Stimulated activated CD4-positive, alpha-beta T cell treated with anti-CD3 and anti-CD28 coated beads, Interleukin-4, amount 100 ng/mL, for 4 hours (primary cell): ENCODE data around the gene FIG4.
"Not testable (repeated sequence)": the region's sequence is repeated elsewhere in the genome, so short reads cannot be mapped to it uniquely, and the experiment has no call there.

ENCODE experiments used
- DNase-seq, 2 experiments: peaks; one replicate each; pipeline ENCODE4 v3.0.0-alpha.2; 2020

The FIG4 gene

GRCh38 chr6:109762769-109763441 lies 71.8 kb downstream of the FIG4 start:
- no peak for DNase-seq

- no peak for DNase-seq
These were observed 75.1 kb downstream of the FIG4 start for GRCh38 chr6:109766167-109766566.

GRCh38 chr6:109767961-109768360 lies 76.9 kb downstream of the FIG4 start:
- no peak for DNase-seq

DNA sequence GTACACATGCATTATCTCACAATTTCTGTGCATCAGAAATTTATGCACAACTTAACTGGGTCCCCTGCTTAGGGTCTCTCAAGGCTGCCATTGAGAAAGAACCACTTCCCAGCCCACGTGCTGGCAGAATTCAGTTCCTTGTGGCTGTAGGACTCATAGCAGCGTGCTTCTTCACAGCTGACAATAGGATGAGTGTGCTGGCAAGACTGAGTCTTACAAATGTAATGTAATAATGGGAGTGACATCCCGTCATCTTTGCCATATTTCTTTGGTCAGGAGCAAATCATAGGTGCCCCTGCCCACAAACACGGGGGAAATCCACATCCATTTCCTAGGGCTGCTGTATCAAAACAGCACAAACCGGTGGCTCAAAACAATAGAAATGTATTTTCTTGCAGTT lies 77.4 kb downstream of the FIG4 start:
- DNase-seq: no peak

GRCh38 chr6:109769213-109769612 lies 78.1 kb downstream of the FIG4 start:
- no peak for DNase-seq

DNA sequence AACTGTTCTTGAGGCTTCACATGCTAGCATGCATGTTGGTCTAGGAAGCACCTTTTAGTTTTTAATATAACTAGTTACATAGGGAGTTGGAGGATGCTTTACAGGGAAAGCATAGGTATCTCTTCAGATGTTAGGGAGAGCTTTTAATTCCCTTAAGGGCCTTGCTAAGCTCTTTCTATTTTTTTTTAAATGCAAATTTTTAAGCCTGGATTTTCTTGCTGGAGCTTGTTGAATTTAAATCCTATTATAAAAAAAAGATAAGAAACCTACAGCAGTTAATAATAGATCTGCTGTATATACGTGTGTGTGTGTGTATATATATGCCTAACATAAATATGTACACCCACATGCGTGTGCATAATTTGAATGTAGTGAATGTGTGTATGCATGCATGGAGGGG lies 79.0 kb downstream of the FIG4 start:
- no peak for DNase-seq

GRCh38 chr6:109770779-109771178 lies 79.7 kb downstream of the FIG4 start:
- DNase-seq: no peak

DNA sequence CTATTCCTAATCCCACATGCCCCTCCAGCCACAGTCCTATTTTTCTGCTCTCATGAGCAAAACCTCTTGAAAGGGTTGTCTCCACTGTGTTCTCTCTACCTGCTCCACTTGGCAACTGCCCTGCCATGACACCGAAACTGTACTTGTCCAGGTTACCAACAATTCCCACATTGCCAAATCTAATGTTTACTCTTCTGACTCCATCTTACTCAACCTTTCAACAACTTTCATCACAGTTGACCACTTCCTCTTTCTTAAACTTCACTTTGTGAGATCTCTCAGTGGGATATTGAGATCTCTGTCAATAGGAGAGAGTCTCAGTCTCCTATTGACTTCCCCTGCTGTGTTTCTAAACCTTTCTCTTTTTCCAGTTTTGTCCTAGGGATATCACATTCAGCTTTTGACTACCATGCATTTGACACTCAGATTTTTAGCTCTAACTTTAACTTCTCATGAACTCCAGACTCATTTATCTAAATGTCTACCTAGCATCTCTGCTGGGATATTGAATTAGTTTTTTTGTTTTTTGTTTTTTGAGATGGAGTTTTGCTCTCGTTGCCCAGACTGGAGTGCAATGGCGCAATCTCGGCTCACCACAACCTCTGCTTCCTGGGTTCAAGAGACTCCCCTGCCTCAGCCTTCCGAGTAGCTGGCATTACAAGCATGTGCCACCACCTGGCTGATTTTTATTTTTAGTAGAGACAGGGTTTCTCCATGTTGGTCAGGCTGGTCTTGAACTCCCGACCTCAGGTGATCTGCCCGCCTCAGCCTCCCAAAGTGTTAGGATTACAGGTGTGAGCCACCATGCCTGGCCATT lies 81.1 kb downstream of the FIG4 start:
- DNase-seq: not testable (repeated sequence)

GRCh38 chr6:109772883-109773431 lies 81.9 kb downstream of the FIG4 start:
- DNase-seq: no peak

- DNase-seq: no peak
These were observed 89.9 kb downstream of the FIG4 start for GRCh38 chr6:109781001-109781400.

- DNase-seq: no peak
These were observed 91.4 kb downstream of the FIG4 start for GRCh38 chr6:109782491-109782999.

DNA sequence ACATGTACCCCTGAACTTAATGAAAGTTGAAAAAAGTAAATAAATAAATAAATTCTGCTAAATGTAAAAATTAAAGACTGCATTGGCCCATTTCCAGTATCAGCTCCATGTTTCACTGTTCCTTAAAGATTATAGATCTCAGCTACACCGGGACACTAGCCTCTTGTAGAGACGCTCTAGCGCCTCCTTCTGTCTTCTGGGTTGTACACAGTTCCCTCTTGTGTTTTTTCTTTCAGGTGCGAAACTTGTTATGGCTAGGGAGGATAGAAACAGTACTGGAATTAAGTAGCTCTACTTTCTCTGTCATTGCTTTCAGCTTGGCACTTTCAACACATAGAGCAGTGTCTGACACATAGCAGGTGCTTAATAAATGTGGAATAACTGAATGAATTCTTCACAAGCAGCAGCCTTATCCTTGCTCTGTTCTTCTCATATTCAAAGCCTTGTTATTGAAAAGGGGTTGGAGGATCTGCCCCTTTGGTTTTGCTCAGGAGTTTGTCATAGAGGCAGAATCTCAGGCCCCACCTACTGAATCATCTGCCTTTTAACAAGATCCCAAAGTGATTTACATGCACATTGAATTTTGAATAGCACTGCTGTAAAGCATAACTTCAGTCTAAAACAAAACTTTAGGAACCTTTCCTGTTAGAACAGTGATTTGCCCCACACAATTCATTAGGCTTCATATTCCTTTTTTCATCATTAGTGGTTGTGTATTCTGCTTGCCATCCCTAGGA lies 92.3 kb downstream of the FIG4 start:
- DNase-seq: no peak

DNA sequence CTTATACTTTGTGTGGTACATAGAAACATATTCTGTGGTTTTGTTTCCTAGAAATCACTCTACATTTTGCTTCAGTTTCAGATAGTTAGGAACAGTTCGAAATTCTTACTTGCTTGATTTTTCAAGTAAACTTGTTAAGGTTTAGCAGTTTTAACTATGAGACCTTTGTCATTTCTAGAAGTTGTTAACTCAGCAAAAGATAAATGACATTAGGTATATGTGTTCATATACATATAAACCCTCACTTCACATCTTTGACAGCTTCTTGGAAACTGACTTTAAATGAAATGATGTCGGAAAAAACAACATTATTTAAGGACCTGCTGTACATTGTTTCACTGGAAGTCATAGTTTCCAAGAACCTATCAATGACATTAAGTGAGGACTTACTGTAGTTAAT lies 96.2 kb downstream of the FIG4 start:
- DNase-seq: no peak

DNA sequence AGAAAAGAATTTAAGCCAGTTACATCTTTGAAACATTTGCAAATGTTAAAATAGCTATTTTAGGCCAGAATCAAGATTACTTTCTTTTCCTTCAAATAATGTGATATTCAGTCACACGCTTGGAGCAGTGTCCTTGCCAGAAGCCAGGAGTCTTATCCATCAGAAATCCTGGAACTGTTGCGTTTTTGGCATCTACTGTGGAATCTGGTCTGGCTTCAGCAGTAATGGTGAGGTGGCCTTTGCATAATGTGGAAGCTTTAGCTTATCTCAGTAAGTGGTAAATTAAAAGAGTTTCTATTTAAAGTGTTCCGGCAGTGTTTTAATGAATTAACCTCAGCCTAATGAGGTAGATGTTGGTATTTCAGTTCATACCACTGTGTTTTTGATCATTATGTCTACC lies 97.6 kb downstream of the FIG4 start:
- DNase-seq: no peak

DNA sequence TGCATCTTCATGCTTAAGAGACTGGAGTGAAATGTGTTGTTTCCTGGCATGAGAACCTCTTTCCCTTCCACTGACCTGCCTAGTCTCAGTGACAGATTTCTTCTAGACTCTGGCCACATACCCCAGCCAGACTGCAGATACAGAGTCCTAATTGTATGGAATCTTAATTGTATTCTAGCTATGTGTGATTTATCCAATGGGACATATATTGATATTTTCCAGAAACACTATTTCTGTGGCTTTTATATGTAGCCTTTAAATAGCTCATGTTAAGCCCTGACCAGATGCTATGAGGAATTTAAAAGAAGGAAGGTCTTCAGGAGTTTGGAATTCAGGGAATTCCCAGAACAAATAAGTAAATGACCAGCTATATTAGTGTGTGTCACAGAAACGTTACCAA lies 99.0 kb downstream of the FIG4 start:
- DNase-seq: no peak

DNA sequence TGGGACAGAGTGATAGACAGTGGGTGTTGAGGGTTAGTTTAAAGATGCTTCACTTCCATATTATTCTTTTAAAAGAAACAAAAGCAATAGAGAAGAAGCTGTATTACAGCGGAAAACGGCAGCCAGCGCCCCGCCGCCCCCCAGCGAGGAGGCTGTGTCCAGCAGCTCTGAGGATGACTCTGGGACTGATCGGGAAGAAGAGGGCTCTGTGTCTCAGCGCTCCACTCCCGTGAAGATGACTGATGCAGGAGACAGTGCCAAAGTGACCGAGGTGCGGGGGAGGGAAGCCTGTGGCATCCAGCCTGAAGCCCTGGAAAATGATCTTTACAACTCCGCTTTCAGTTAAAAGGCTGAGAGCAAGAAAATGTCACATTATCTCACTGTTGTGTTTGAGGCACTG lies 100.2 kb downstream of the FIG4 start:
- no peak for DNase-seq

DNA sequence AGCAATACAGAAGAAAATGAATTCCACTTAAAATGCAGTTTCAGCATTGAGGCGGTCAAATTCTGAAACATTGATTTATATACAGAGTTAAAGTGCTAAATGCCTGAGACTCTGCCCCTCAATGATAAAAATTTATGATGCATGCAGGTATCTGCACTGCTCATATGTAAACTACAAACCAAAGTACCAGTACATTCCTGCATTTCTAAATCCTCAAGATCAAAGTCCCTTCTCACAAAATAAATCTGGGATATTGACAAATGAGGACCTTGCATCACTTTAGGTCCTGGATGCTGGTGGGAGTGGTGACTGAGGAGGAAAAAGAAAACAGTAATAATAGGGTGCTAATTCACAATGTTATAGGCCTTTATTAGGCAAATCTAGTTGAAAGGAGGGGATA lies 101.9 kb downstream of the FIG4 start:
- no peak for DNase-seq

DNA sequence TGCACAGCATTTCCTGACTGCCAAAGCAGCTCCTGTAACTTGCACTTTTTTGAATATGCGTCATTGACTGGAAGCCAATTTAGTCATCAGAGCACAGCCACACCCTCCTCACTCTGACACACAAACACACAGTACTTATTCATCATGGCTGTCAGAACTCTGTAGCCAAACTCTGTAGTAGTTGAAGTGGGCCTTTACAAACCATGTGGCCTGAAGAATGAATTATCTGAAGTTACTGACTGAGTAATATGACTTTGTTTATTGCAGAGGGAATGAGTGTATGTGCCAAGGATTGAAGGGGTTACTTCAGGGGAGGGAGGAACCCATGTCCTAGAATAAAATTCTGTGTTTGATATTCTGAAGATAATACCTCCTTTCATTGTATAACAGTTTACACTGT lies 102.7 kb downstream of the FIG4 start:
- no peak for DNase-seq

- no peak for DNase-seq
These were observed 103.3 kb downstream of the FIG4 start for GRCh38 chr6:109794201-109794923.

DNA sequence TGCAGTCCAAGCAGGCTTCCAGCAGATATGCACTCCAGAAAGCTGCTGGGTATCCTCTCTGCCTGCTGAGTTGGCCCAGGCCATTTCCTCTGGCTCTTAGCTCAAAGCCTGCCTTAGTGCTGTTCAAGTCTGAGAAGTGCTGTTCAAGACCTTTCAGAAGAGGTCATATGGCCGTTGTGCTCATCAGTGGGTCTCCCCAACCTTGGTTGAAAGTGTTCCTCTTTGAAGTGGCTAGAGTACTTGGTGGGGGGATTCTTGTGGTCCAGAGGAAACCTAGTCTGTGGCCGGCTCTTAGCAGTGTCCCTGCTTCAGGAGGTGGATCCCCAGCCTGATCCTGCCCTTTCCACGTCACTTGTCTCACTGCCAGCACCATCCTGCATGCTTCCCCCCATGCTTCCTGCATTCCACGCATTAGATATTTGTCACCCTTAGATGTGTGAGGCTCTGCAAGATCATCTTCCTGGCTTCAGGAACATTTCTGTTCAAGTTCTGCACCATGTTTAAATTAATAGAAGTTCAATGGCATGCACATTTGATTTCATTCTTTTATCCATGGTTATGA lies 105.0 kb downstream of the FIG4 start:
- no peak for DNase-seq

- no peak for DNase-seq
These were observed 108.0 kb downstream of the FIG4 start for GRCh38 chr6:109799129-109799528.

DNA sequence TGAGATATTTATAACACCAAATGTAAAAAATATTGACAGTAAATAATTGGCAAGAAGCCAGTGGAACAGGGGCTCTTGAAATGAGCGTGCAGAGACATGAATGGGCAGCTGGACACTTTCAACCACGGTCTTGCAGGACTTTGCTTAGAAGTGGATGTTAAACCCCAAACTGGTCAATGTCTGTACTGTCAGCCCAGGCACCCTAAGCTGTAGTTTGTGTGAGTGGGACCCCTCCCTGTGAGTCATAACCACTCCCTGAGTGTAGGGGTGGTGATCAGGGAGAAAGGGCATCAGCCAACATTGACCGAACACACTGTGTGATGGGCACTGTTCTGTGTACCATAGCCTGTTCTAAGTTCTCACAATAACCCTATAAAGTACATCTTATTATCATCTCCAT lies 108.6 kb downstream of the FIG4 start:
- DNase-seq: no peak
